H7 (cell line): ENCODE measurements around the gene CCND2. TPM values are rescaled to one million over a fixed set of nuclear protein-coding genes. Genes with fewer than 3 reads are reported as not detected.

Source experiments
- DNase-seq: peaks from one replicate; pipeline ENCODE4 v3.0.0; 2012
- H3K27me3 ChIP-seq: 2 replicates; pipeline ENCODE4 v1.6.0; 2011; ENCODE audit warnings: mild to moderate bottlenecking, low read length; ENCODE audit not compliant: control insufficient read depth, insufficient read depth
- H3K36me3 ChIP-seq: replicated peaks from 2 replicates; pipeline ENCODE4 v1.5.1; 2011; ENCODE audit warnings: low read length; ENCODE audit not compliant: control insufficient read depth, insufficient read depth
- H3K4me3 ChIP-seq: 2 replicates; pipeline ENCODE4 v1.5.1; 2011; ENCODE audit warnings: low read depth, mild to moderate bottlenecking, control low read depth, low read length, moderate library complexity; ENCODE audit not compliant: insufficient read depth
- total RNA-seq: library from RNA; depleted of rRNA; stranded (reverse); fragments of >200 nt; shearing (Covaris generic); gene quantifications from 2 replicates; pipeline ENCODE4 v1.2.3, GENCODE V29; 2014

Gene CCND2
- total RNA-seq, 1 experiment from 2014 or later, result 136 TPM

- peaks cover 6% of the 10 kb centered on the region for H3K27me3 ChIP-seq
- H3K4me3 ChIP-seq, result no peak overlapping the region
- no peak for DNase-seq
- H3K36me3 ChIP-seq, result peaks cover 48% of the 10 kb centered on the region
Observed at GRCh38 chr12:4277205-4277543, 3.6 kb downstream of the CCND2 start.

GRCh38 chr12:4277857-4278256 lies 4.3 kb downstream of the CCND2 start:
- H3K36me3 ChIP-seq, result peaks cover 53% of the 10 kb centered on the region
- no peak overlapping the region for H3K4me3 ChIP-seq
- H3K27me3 ChIP-seq, result peaks cover 2% of the 10 kb centered on the region; the same call in 1 of the 2 replicates
- no peak for DNase-seq

- no peak for DNase-seq
- Histone ChIP-seq H3K4me3 (no peak overlapping the region), H3K27me3 (no peaks in the 10 kb centered on the region; the same call in 1 of the 2 replicates), H3K36me3 (peaks cover 59% of the 10 kb centered on the region)
Observed at GRCh38 chr12:4278329-4279197, 5.0 kb downstream of the CCND2 start.

GRCh38 chr12:4279198-4279690 lies 5.7 kb downstream of the CCND2 start:
- Histone ChIP-seq H3K4me3 (no peak overlapping the region), H3K27me3 (no peaks in the 10 kb centered on the region), H3K36me3 (peaks cover 66% of the 10 kb centered on the region)
- no peak for DNase-seq

- H3K4me3 ChIP-seq, result no peak overlapping the region
- H3K36me3 ChIP-seq, result peaks cover 74% of the 10 kb centered on the region
- no peaks in the 10 kb centered on the region for H3K27me3 ChIP-seq
- DNase-seq, result peak; percentile 23
Observed at GRCh38 chr12:4280351-4281163, 7.0 kb downstream of the CCND2 start.

- no peaks in the 10 kb centered on the region for H3K27me3 ChIP-seq
- peak; percentile 23 for DNase-seq
- peaks cover 75% of the 10 kb centered on the region for H3K36me3 ChIP-seq
- H3K4me3 ChIP-seq, result no peak overlapping the region
Observed at GRCh38 chr12:4281173-4281654, 7.7 kb downstream of the CCND2 start.

DNA sequence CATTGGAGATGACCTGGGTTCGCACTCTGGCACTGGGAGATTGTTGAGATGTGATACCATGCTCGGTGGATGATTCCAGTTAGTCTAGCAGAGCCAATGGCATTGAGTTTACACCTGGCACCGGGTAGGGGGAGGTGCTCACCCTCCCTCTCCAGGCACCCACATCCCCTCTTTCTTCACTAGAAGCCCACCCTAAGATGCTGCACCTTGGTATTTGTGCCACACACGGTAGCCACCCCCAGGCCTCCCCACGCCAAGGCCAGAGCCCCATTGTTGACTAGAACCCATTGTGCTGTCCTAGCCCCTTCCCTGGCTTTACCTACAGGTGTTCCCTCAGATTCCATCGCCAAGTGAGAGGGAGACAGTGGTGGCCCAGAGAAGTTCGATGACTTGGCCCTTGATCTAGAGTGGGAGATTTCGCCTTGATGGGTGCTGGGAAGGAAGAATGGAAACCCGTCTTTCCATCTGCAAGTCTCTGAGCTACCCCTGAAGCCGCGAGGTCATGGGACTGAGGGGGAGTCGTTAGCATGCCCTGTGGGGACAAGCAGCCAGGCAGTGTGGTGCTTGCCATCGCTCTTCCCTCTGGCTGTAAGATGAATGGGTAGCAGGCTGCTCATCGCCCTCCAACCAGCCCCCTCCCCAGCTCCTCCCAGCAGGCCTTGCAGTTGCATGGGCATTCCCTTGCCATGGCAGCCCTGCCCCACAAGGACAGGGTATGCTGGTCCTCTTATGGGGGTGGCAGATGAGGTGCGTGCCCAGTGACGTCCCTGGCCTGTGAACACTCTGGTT lies 8.7 kb downstream of the CCND2 start:
- peak; percentile 37 for DNase-seq
- Histone ChIP-seq H3K27me3 (no peaks in the 10 kb centered on the region), H3K36me3 (peaks cover 78% of the 10 kb centered on the region), H3K4me3 (no peak overlapping the region)

DNA sequence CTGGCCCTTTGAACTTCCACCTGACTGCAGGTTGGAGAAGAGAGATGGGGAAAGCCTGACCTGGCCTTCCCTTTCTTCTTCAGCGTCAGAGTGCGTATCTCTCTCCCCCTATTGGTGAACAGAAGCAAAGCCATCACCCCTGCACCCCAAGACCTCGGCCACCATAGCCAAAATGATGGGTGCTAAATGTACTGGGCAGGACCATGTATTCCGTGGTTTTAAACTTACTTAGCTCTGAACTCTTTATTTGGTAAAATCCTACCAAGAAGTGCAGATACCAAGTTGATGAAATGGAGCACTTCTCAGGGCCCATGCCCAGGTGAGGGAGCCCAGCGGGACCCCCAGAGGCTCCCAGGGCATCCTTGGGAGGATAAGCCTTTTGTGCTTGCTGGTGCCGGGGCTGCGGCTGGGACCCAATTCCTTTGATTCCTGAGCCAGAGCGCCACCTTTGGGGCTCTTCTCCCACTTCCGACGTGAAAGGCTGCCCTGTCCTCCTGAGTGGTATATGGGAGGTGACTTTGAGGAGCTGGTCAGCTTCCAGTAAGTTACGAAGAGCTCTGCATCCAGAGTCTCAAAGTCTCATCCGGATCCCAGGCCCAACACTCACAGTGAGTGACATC lies 9.4 kb downstream of the CCND2 start:
- Histone ChIP-seq H3K4me3 (no peak overlapping the region), H3K36me3 (peaks cover 77% of the 10 kb centered on the region), H3K27me3 (no peaks in the 10 kb centered on the region)
- DNase-seq, result peak; percentile 72

- DNase-seq, result peak; percentile 27
- Histone ChIP-seq H3K4me3 (no peak overlapping the region), H3K27me3 (no peaks in the 10 kb centered on the region), H3K36me3 (peaks cover 78% of the 10 kb centered on the region)
Observed at GRCh38 chr12:4283512-4284255, 10.1 kb downstream of the CCND2 start.

GRCh38 chr12:4284306-4284705 lies 10.7 kb downstream of the CCND2 start:
- peaks cover 81% of the 10 kb centered on the region for H3K36me3 ChIP-seq
- H3K4me3 ChIP-seq, result no peak overlapping the region

DNA sequence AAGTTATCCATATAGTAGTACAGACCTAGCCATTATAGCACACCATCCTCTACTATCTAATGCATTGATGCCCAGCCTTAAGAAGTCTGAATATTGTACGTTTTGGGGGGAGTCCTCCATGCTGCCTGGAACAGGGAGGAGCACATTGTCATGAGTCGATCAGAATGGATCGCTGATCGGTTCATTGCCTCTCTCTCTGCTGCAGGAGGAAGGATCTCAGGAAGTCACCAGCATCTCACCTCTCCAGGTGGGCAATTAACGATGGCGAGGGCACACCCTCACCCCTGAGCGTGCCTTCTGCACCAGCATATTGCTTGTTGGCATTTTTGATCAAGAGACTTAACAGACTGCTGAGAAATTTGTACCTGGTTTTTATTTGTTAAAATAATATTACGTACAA lies 11.5 kb downstream of the CCND2 start:
- no peak overlapping the region for H3K4me3 ChIP-seq
- peaks cover 77% of the 10 kb centered on the region for H3K36me3 ChIP-seq
- H3K27me3 ChIP-seq, result no peaks in the 10 kb centered on the region
- no peak for DNase-seq

More at GRCh38 chr12:4284306-4284705, 10.7 kb downstream of the CCND2 start:
- peak; percentile 25 for DNase-seq
- no peaks in the 10 kb centered on the region for H3K27me3 ChIP-seq

GRCh38 chr12:4286228-4286627 lies 12.7 kb downstream of the CCND2 start:
- no peak overlapping the region for H3K4me3 ChIP-seq
- H3K36me3 ChIP-seq, result peaks cover 78% of the 10 kb centered on the region
- peak; percentile 53 for DNase-seq

GRCh38 chr12:4286771-4287317 lies 13.3 kb downstream of the CCND2 start:
- peak; percentile 21 for DNase-seq
- H3K4me3 ChIP-seq, result no peak overlapping the region
- no peaks in the 10 kb centered on the region for H3K27me3 ChIP-seq
- H3K36me3 ChIP-seq, result peaks cover 75% of the 10 kb centered on the region

More at GRCh38 chr12:4286228-4286627, 12.7 kb downstream of the CCND2 start:
- H3K27me3 ChIP-seq, result no peaks in the 10 kb centered on the region
